WTC11 (cell line): Measurements from ENCODE around the gene CACNA2D3. TPM values are rescaled to one million over a fixed set of nuclear protein-coding genes. Genes with fewer than 3 reads are reported as not detected.

Experiments
- ATAC-seq: fragments of 200-7000 bp; cut with Tn5 transposase; 2 replicates; pipeline ENCODE4 v1.10.0; 2021; ENCODE audit warnings: mild to moderate bottlenecking, moderate library complexity
- CTCF ChIA-PET: fragments of 300-600 bp; sonication (Branson Sonifier 250); formaldehyde crosslinking; loops from one replicate; lab custom pipeline; 2021; ENCODE audit warnings: antibody characterized with exemption; lab: Charles Lee
- POLR2A ChIA-PET: fragments of 350-600 bp; sonication (Branson Sonifier 250); formaldehyde crosslinking; loops from one replicate; lab custom pipeline; 2021; ENCODE audit warnings: antibody characterized with exemption; lab: Charles Lee
- DNase-seq: peaks from one replicate; pipeline ENCODE4 v3.0.0; 2021; ENCODE audit warnings: low spot score
- H3K27ac Mint-ChIP-seq: 2 replicates; pipeline ENCODE4 v1.8.0; 2021; ENCODE audit warnings: mixed read lengths
- H3K27me3 Mint-ChIP-seq: 2 replicates; pipeline ENCODE4 v1.8.0; 2021; ENCODE audit warnings: low read depth, mild to moderate bottlenecking, moderate library complexity, mixed read lengths
- H3K36me3 Mint-ChIP-seq: 2 replicates; pipeline ENCODE4 v1.8.0; 2021; ENCODE audit warnings: mixed read lengths
- H3K4me1 Mint-ChIP-seq: 2 replicates; pipeline ENCODE4 v1.8.0; 2022; ENCODE audit warnings: mixed read lengths
- H3K4me3 Mint-ChIP-seq: 2 replicates; pipeline ENCODE4 v1.8.0; 2021; ENCODE audit warnings: mild to moderate bottlenecking, moderate library complexity, mixed read lengths
- H3K9me3 Mint-ChIP-seq: 2 replicates; pipeline ENCODE4 v1.8.0; 2021; ENCODE audit warnings: mixed read lengths
- ATF1 ChIP-seq: sonication (generic); formaldehyde crosslinking; IDR thresholded peaks from 2 replicates; pipeline ENCODE4 v1.8.1; 2023; ENCODE audit warnings: mild to moderate bottlenecking, moderate library complexity, missing genetic modification reagents
- GABPB1 ChIP-seq: sonication (generic); formaldehyde crosslinking; IDR thresholded peaks from 2 replicates; pipeline ENCODE4 v1.8.1; 2023; ENCODE audit warnings: mild to moderate bottlenecking, missing genetic modification reagents
- KAT7 ChIP-seq: sonication (generic); formaldehyde crosslinking; IDR thresholded peaks from 2 replicates; pipeline ENCODE4 v1.8.1; 2023; ENCODE audit warnings: missing genetic modification reagents, mild to moderate bottlenecking, borderline replicate concordance
- MLX ChIP-seq: sonication (generic); formaldehyde crosslinking; IDR thresholded peaks from 2 replicates; pipeline ENCODE4 v1.8.1; 2023; ENCODE audit warnings: mild to moderate bottlenecking, missing genetic modification reagents, moderate library complexity
- NFYB ChIP-seq: sonication (generic); formaldehyde crosslinking; conservative IDR thresholded peaks from 2 replicates; pipeline ENCODE4 v1.8.0; 2022; ENCODE audit warnings: low read depth, missing genetic modification reagents
- SMAD3 ChIP-seq: sonication (generic); formaldehyde crosslinking; IDR thresholded peaks from 2 replicates; pipeline ENCODE4 v1.8.0; 2022; ENCODE audit warnings: missing genetic modification reagents, mild to moderate bottlenecking, borderline replicate concordance
- SOX15 ChIP-seq: fragments of 250-450 bp; sonication (Bioruptor Pico); IDR thresholded peaks from 2 replicates; pipeline ENCODE4 v1.9.0; 2021; ENCODE audit warnings: mild to moderate bottlenecking
- TEAD1 ChIP-seq: sonication (generic); formaldehyde crosslinking; IDR thresholded peaks from 2 replicates; pipeline ENCODE4 v1.8.0; 2022; ENCODE audit warnings: mild to moderate bottlenecking, missing genetic modification reagents
- ZBTB21 ChIP-seq: sonication (generic); formaldehyde crosslinking; IDR thresholded peaks from 2 replicates; pipeline ENCODE4 v1.8.1; 2023; ENCODE audit warnings: mild to moderate bottlenecking, missing genetic modification reagents, borderline replicate concordance
- ZNF219 ChIP-seq: sonication (generic); formaldehyde crosslinking; IDR thresholded peaks from 2 replicates; pipeline ENCODE4 v1.8.0; 2023; ENCODE audit warnings: missing genetic modification reagents, mild to moderate bottlenecking, borderline replicate concordance
- ZNF281 ChIP-seq: sonication (generic); formaldehyde crosslinking; IDR thresholded peaks from 2 replicates; pipeline ENCODE4 v1.8.0; 2023; ENCODE audit warnings: mild to moderate bottlenecking, missing genetic modification reagents
- ZNF416 ChIP-seq: fragments of 250-450 bp; sonication (Bioruptor Pico); IDR thresholded peaks from 2 replicates; pipeline ENCODE4 v1.9.0; 2021; ENCODE audit warnings: mild to moderate bottlenecking, inconsistent platforms
- total RNA-seq: library from RNA; stranded (reverse); gene quantifications from 3 replicates; pipeline ENCODE4 v1.2.3, GENCODE V29; 2021
- TF ChIP-seq, protein P1 (sequence below): sonication (generic); formaldehyde crosslinking; IDR thresholded peaks from 2 replicates; pipeline ENCODE4 v1.8.1; 2022; ENCODE audit warnings: mild to moderate bottlenecking, missing genetic modification reagents, moderate library complexity, borderline replicate concordance
- TF ChIP-seq, protein P2 (sequence below): sonication (generic); formaldehyde crosslinking; IDR thresholded peaks from 2 replicates; pipeline ENCODE4 v1.8.0; 2023; ENCODE audit warnings: missing genetic modification reagents
- TF ChIP-seq, protein P3 (sequence below): fragments of 250-450 bp; sonication (Bioruptor Pico); IDR thresholded peaks from 2 replicates; pipeline ENCODE4 v1.9.0; 2021; ENCODE audit warnings: mild to moderate bottlenecking
- TF ChIP-seq, protein P4 (sequence below): sonication (generic); formaldehyde crosslinking; IDR thresholded peaks from 2 replicates; pipeline ENCODE4 v1.8.0; 2022; ENCODE audit warnings: mild to moderate bottlenecking, missing genetic modification reagents
- TF ChIP-seq, protein P5 (sequence below): sonication (generic); formaldehyde crosslinking; IDR thresholded peaks from 2 replicates; pipeline ENCODE4 v1.8.1; 2022; ENCODE audit warnings: low read depth, mild to moderate bottlenecking, moderate library complexity, missing genetic modification reagents, borderline replicate concordance
- TF ChIP-seq, protein P6 (sequence below): sonication (generic); formaldehyde crosslinking; IDR thresholded peaks from 2 replicates; pipeline ENCODE4 v1.8.1; 2022; ENCODE audit warnings: mild to moderate bottlenecking, moderate library complexity, missing genetic modification reagents
- TF ChIP-seq, protein P7 (sequence below): sonication (generic); formaldehyde crosslinking; IDR thresholded peaks from 2 replicates; pipeline ENCODE4 v1.8.1; 2023; ENCODE audit warnings: mild to moderate bottlenecking, moderate library complexity, missing genetic modification reagents
- TF ChIP-seq, protein P8 (sequence below): fragments of 250-450 bp; sonication (Bioruptor Pico); conservative IDR thresholded peaks from 2 replicates; pipeline ENCODE4 v1.9.0; 2021; ENCODE audit warnings: mild to moderate bottlenecking

The CACNA2D3 gene
- total RNA-seq, 1 experiment from 2014 or later: 5.0 TPM

GRCh38 chr3:54596087-54596486 lies 473.7 kb downstream of the CACNA2D3 start:
- no peaks in the 10 kb centered on the region for H3K36me3 Mint-ChIP-seq
- no peak overlapping the region for H3K27ac Mint-ChIP-seq
- TF ChIP-seq, protein P1, sequence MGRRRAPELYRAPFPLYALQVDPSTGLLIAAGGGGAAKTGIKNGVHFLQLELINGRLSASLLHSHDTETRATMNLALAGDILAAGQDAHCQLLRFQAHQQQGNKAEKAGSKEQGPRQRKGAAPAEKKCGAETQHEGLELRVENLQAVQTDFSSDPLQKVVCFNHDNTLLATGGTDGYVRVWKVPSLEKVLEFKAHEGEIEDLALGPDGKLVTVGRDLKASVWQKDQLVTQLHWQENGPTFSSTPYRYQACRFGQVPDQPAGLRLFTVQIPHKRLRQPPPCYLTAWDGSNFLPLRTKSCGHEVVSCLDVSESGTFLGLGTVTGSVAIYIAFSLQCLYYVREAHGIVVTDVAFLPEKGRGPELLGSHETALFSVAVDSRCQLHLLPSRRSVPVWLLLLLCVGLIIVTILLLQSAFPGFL (CRISPR knock-in tag): no peak
- TF ChIP-seq, protein P2, sequence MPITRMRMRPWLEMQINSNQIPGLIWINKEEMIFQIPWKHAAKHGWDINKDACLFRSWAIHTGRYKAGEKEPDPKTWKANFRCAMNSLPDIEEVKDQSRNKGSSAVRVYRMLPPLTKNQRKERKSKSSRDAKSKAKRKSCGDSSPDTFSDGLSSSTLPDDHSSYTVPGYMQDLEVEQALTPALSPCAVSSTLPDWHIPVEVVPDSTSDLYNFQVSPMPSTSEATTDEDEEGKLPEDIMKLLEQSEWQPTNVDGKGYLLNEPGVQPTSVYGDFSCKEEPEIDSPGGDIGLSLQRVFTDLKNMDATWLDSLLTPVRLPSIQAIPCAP (CRISPR knock-in tag): no peak
- TF ChIP-seq, protein P3, sequence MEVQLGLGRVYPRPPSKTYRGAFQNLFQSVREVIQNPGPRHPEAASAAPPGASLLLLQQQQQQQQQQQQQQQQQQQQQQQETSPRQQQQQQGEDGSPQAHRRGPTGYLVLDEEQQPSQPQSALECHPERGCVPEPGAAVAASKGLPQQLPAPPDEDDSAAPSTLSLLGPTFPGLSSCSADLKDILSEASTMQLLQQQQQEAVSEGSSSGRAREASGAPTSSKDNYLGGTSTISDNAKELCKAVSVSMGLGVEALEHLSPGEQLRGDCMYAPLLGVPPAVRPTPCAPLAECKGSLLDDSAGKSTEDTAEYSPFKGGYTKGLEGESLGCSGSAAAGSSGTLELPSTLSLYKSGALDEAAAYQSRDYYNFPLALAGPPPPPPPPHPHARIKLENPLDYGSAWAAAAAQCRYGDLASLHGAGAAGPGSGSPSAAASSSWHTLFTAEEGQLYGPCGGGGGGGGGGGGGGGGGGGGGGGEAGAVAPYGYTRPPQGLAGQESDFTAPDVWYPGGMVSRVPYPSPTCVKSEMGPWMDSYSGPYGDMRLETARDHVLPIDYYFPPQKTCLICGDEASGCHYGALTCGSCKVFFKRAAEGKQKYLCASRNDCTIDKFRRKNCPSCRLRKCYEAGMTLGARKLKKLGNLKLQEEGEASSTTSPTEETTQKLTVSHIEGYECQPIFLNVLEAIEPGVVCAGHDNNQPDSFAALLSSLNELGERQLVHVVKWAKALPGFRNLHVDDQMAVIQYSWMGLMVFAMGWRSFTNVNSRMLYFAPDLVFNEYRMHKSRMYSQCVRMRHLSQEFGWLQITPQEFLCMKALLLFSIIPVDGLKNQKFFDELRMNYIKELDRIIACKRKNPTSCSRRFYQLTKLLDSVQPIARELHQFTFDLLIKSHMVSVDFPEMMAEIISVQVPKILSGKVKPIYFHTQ: no peak
- TF ChIP-seq, protein P4, sequence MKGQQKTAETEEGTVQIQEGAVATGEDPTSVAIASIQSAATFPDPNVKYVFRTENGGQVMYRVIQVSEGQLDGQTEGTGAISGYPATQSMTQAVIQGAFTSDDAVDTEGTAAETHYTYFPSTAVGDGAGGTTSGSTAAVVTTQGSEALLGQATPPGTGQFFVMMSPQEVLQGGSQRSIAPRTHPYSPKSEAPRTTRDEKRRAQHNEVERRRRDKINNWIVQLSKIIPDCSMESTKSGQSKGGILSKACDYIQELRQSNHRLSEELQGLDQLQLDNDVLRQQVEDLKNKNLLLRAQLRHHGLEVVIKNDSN (CRISPR knock-in tag): no peak
- no peak for TF ChIP-seq MLX (CRISPR knock-in tag)
- TF ChIP-seq ZNF416 (CRISPR knock-in tag): no peak
- no peak for TF ChIP-seq ATF1 (CRISPR knock-in tag)
- no peak for TF ChIP-seq GABPB1 (CRISPR knock-in tag)
- no peak for TF ChIP-seq SMAD3 (CRISPR knock-in tag)
- no peak for TF ChIP-seq KAT7
- TF ChIP-seq, protein P5, sequence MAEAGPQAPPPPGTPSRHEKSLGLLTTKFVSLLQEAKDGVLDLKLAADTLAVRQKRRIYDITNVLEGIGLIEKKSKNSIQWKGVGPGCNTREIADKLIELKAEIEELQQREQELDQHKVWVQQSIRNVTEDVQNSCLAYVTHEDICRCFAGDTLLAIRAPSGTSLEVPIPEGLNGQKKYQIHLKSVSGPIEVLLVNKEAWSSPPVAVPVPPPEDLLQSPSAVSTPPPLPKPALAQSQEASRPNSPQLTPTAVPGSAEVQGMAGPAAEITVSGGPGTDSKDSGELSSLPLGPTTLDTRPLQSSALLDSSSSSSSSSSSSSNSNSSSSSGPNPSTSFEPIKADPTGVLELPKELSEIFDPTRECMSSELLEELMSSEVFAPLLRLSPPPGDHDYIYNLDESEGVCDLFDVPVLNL (CRISPR knock-in tag): no peak
- no peak for TF ChIP-seq TEAD1 (CRISPR knock-in tag)
- TF ChIP-seq, protein P6, sequence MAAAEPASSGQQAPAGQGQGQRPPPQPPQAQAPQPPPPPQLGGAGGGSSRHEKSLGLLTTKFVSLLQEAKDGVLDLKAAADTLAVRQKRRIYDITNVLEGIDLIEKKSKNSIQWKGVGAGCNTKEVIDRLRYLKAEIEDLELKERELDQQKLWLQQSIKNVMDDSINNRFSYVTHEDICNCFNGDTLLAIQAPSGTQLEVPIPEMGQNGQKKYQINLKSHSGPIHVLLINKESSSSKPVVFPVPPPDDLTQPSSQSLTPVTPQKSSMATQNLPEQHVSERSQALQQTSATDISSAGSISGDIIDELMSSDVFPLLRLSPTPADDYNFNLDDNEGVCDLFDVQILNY (CRISPR knock-in tag): no peak
- TF ChIP-seq NFYB (CRISPR knock-in tag): no peak
- H3K4me3 Mint-ChIP-seq: no peak overlapping the region
- ATAC-seq: no peak
- H3K27me3 Mint-ChIP-seq: no peaks in the 10 kb centered on the region; the same call in 1 of the 2 replicates
- H3K4me1 Mint-ChIP-seq: peaks cover 25% of the 10 kb centered on the region
- DNase-seq: no peak
- no peaks in the 10 kb centered on the region for H3K9me3 Mint-ChIP-seq
- ChIA-PET POLR2A (no interaction called here), CTCF (no interaction called here)

DNA sequence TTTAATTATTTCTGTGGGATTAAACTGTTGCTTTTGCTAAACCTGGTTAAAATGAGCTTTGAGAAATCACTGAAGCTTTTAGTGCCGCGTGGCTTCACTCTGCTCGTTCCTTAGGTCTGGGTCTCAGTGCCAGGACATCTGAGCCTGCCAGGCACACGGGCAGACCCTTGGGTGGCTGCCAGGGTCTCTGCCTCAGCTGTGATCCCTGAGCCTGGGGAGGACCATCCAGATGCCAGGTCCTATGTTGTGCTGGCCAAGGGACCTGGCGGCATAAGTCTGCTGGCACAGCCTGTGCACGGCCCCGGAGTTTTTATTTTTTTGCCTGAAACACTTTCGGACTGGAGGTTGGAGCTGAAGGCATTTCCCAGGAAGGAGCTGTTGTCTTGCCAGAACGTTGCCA lies 477.4 kb downstream of the CACNA2D3 start:
- CTCF ChIA-PET: interaction anchor here (1.3 kb wide), 1 partner anchor 61 kb away, joined by 7 read pairs; no protein-coding TSS in a partner anchor
- TF ChIP-seq ZNF219: no peak
- TF ChIP-seq, protein P7, sequence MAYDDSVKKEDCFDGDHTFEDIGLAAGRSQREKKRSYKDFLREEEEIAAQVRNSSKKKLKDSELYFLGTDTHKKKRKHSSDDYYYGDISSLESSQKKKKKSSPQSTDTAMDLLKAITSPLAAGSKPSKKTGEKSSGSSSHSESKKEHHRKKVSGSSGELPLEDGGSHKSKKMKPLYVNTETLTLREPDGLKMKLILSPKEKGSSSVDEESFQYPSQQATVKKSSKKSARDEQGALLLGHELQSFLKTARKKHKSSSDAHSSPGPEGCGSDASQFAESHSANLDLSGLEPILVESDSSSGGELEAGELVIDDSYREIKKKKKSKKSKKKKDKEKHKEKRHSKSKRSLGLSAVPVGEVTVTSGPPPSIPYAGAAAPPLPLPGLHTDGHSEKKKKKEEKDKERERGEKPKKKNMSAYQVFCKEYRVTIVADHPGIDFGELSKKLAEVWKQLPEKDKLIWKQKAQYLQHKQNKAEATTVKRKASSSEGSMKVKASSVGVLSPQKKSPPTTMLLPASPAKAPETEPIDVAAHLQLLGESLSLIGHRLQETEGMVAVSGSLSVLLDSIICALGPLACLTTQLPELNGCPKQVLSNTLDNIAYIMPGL (CRISPR knock-in tag): no peak
- TF ChIP-seq ZNF281: no peak
- TF ChIP-seq, protein P8, sequence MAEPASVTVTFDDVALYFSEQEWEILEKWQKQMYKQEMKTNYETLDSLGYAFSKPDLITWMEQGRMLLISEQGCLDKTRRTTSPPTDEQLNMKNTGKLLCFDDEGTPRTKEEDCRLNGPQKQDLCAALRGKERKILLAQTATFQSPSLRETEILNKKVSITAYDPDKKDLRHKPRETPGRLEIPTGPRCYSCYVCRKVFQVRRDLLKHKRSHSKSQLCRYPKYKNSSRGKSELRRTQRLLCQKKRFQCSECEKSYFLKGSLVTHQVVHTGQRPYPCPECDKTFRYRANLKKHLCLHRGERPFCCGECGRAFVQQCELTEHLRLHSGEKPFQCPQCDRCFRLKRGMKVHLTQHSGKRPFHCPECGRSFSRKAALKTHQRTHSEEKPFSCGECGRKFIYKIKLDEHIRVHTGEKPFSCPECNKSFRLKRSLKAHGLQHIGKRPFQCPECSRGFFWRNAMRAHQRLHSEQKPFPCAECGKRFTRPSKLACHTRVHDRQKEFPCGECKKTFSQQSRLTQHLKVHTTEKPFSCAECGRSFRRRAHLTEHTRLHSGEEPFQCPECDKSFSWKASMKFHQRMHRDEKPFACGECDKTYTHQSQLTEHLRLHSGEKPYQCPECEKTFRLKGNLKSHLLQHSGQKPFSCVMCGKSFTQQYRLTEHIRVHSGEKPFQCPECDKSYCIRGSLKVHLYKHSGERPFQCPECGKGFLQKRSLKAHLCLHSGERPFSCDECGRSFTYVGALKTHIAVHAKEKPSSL (CRISPR knock-in tag): no peak
- no peak for TF ChIP-seq SOX15 (CRISPR knock-in tag)
- TF ChIP-seq ZBTB21 (CRISPR knock-in tag): no peak

More for the DNA sequence above, 477.4 kb downstream of the CACNA2D3 start:
- Mint-ChIP-seq H3K27ac (no peak overlapping the region), H3K4me3 (no peak overlapping the region), H3K4me1 (peaks cover 32% of the 10 kb centered on the region), H3K36me3 (no peaks in the 10 kb centered on the region), H3K9me3 (no peaks in the 10 kb centered on the region), H3K27me3 (no peaks in the 10 kb centered on the region; the same call in 1 of the 2 replicates)
- ATAC-seq: no peak
- no peak for DNase-seq
- POLR2A ChIA-PET: no interaction called here
